K562 (cell line): ENCODE results near the gene REPS1. TPM values are rescaled to one million over a fixed set of nuclear protein-coding genes. Genes with fewer than 3 reads are reported as not detected.

ENCODE experiments used
- ATAC-seq: fragments of 200-7000 bp; cut with Tn5 transposase; 3 replicates; pipeline ENCODE4 v1.9.1; 2020; ENCODE audit warnings: moderate library complexity
- BruUV-seq: library from RNA; stranded (reverse); fragments of 400-500 nt; replicated peaks from 2 replicates; lab custom pipeline; 2021; lab: Mats Ljungman, UMichigan
- CTCF ChIA-PET: fragments of 300-600 bp; formaldehyde crosslinking; extraction: SDS; loops from one replicate; lab custom pipeline; 2021; ENCODE audit warnings: low intra/inter-chr PET ratio; lab: Yijun Ruan, JAX
- POLR2A ChIA-PET: fragments of 300-600, 350-650 bp; sonication (Branson Sonifier 250); formaldehyde crosslinking; extraction: SDS; loops from one replicate; lab custom pipeline; 2021; ENCODE audit warnings: antibody characterized with exemption, inconsistent platforms; lab: Yijun Ruan, JAX
- DNase-seq, 4 experiments: peaks; one replicate each; pipeline versions ENCODE4 v3.0.0 to v3.0.0-alpha.2; 2011 to 2018; ENCODE audit warnings: low spot score in 3 of 4, mixed read lengths in 3 of 4; ENCODE audit errors: extremely low read depth in 1 of 4
- FAIRE-seq: peaks from 2 replicates; lab custom pipeline; 2011; peaks lifted over from hg19 to GRCh38; lab: Jason Lieb, UNC
- H2AFZ ChIP-seq: 2 replicates; pipeline ENCODE4 v1.6.0; 2011; ENCODE audit warnings: low read depth, low read length, control low read depth, inconsistent platforms
- H3K27ac ChIP-seq: fragments of 200-600 bp; 3 replicates; pipeline ENCODE4 v1.8.0; 2011; ENCODE audit warnings: low read depth, mild to moderate bottlenecking, control low read depth, inconsistent platforms, low read length, moderate library complexity, mixed read lengths; ENCODE audit errors: extremely low read depth
- H3K27me3 ChIP-seq, 2 experiments: fragments of 300-600 bp in 1 of 2; 2 replicates in 1 of 2; 3 replicates in 1 of 2; pipeline versions ENCODE4 v1.6.0 to v1.8.0; 2011; ENCODE audit warnings: inconsistent platforms in 2 of 2, low read length in 2 of 2, mild to moderate bottlenecking in 1 of 2, mixed read lengths in 1 of 2, moderate library complexity in 1 of 2; ENCODE audit not compliant: control insufficient read depth in 2 of 2, insufficient read depth in 2 of 2
- H3K36me3 ChIP-seq: fragments of 300-600 bp; 3 replicates; pipeline ENCODE4 v1.8.0; 2011; ENCODE audit warnings: mild to moderate bottlenecking, low read length, inconsistent platforms; ENCODE audit not compliant: control insufficient read depth, insufficient read depth
- H3K4me1 ChIP-seq, 2 experiments: fragments of 200-600 bp in 1 of 2; replicated peaks in 1 of 2; 2 replicates in 1 of 2; 3 replicates in 1 of 2; pipeline versions ENCODE4 v1.5.1 to v1.8.0; 2011; ENCODE audit warnings: inconsistent platforms in 2 of 2, low read length in 2 of 2, mild to moderate bottlenecking in 1 of 2, mixed read lengths in 1 of 2, moderate library complexity in 1 of 2; ENCODE audit not compliant: control insufficient read depth in 2 of 2, insufficient read depth in 2 of 2
- H3K4me2 ChIP-seq: 2 replicates; pipeline ENCODE4 v1.6.1; 2011; ENCODE audit warnings: low read length, control low read depth, inconsistent platforms, mixed read lengths; ENCODE audit not compliant: insufficient read depth
- H3K4me3 ChIP-seq: fragments of 200-600 bp; sonication (generic), shearing (Covaris generic); 2 replicates; pipeline ENCODE4 v1.5.1; 2016; ENCODE audit warnings: control low read depth, inconsistent platforms
- H3K79me2 ChIP-seq: fragments of 200-600 bp; 3 replicates; pipeline ENCODE4 v1.8.0; 2011; ENCODE audit warnings: low read length, inconsistent platforms; ENCODE audit not compliant: control insufficient read depth, insufficient read depth
- H3K9ac ChIP-seq, 2 experiments: 2 replicates each; pipeline versions ENCODE4 v1.6.0 to v1.6.1; 2011; ENCODE audit warnings: low read depth in 2 of 2, low read length in 2 of 2, control low read depth in 1 of 2, inconsistent platforms in 1 of 2, mild to moderate bottlenecking in 1 of 2, mixed read lengths in 1 of 2; ENCODE audit not compliant: insufficient read depth in 1 of 2
- H3K9me1 ChIP-seq: one replicate; pipeline ENCODE4 v1.6.0; 2011; ENCODE audit warnings: inconsistent platforms, mild to moderate bottlenecking, low read length, moderate library complexity; ENCODE audit not compliant: control insufficient read depth, insufficient read depth
- H3K9me3 ChIP-seq: replicated peaks from 2 replicates; pipeline ENCODE4 v1.5.1; 2011; ENCODE audit warnings: low read depth, low read length, inconsistent platforms; ENCODE audit not compliant: control insufficient read depth, insufficient read depth
- H4K20me1 ChIP-seq: replicated peaks from 2 replicates; pipeline ENCODE4 v1.6.1; 2011; ENCODE audit warnings: low read length, inconsistent platforms, mixed read lengths; ENCODE audit not compliant: control insufficient read depth, insufficient read depth
- ATF3 ChIP-seq, 2 experiments: fragments of 450-650 bp in 1 of 2; sonication (generic) in 1 of 2; formaldehyde crosslinking in 1 of 2; IDR thresholded peaks in 1 of 2; conservative IDR thresholded peaks in 1 of 2; 2 replicates each; pipeline versions ENCODE4 v1.6.1 to v1.8.1; 2016 to 2023; ENCODE audit warnings: mild to moderate bottlenecking in 2 of 2, moderate library complexity in 2 of 2, inconsistent platforms in 1 of 2, missing genetic modification reagents in 1 of 2
- BMI1 ChIP-seq: fragments of 150-350 bp; IDR thresholded peaks from 2 replicates; pipeline ENCODE4 v1.6.1; 2014; ENCODE audit warnings: low read length
- BRF2 ChIP-seq: IDR thresholded peaks from 3 replicates; pipeline ENCODE4 v1.6.1; 2011; ENCODE audit warnings: borderline replicate concordance, mild to moderate bottlenecking; ENCODE audit not compliant: insufficient read length, insufficient read depth
- CBX5 ChIP-seq: IDR thresholded peaks from 2 replicates; pipeline ENCODE4 v1.6.1; 2014; ENCODE audit warnings: low read depth, borderline replicate concordance
- CCNT2 ChIP-seq: IDR thresholded peaks from 2 replicates; pipeline ENCODE4 v1.6.1; 2011; ENCODE audit warnings: borderline replicate concordance, low read depth, mild to moderate bottlenecking, moderate library complexity, mixed read lengths, low read length; ENCODE audit not compliant: insufficient read length; ENCODE audit errors: extremely low read depth
- CHD1 ChIP-seq: fragments of 200-600 bp; sonication (generic); IDR thresholded peaks from one replicate; pipeline ENCODE4 v1.6.1; 2012; ENCODE audit warnings: mild to moderate bottlenecking, moderate library complexity, low read length, inconsistent platforms
- HCFC1 ChIP-seq: IDR thresholded peaks from 2 replicates; pipeline ENCODE4 v1.6.1; 2012; ENCODE audit warnings: low read depth, low read length, improper control_type of control experiment
- IRF2 ChIP-seq: sonication (generic); formaldehyde crosslinking; IDR thresholded peaks from 2 replicates; pipeline ENCODE4 v1.8.1; 2022; ENCODE audit warnings: mild to moderate bottlenecking, missing genetic modification reagents
- KLF13 ChIP-seq: fragments of 450-650 bp; IDR thresholded peaks from 2 replicates; pipeline ENCODE4 v1.6.1; 2016; ENCODE audit warnings: missing genetic modification characterization, low read depth, mild to moderate bottlenecking, missing compliant biosample characterization, moderate library complexity, borderline replicate concordance
- MXD1 ChIP-seq: fragments of 250-450 bp; sonication (Bioruptor Pico); IDR thresholded peaks from 2 replicates; pipeline ENCODE4 v1.8.0; 2021; ENCODE audit warnings: borderline replicate concordance, mild to moderate bottlenecking, moderate library complexity; ENCODE audit not compliant: poor library complexity, severe bottlenecking
- RERE ChIP-seq: sonication (generic); formaldehyde crosslinking; IDR thresholded peaks from 2 replicates; pipeline ENCODE4 v1.8.0; 2023; ENCODE audit warnings: missing genetic modification reagents, mild to moderate bottlenecking, borderline replicate concordance
- THRB ChIP-seq: fragments of 450-650 bp; formaldehyde crosslinking; conservative IDR thresholded peaks from 2 replicates; pipeline ENCODE4 v1.4.0; 2022; ENCODE audit warnings: mild to moderate bottlenecking, missing genetic modification characterization
- WGBS: fragments of 100-300 bp; shearing (Covaris generic); methylation state at CpG from one replicate; pipeline ENCODE4 v1.1.6; 2016; ENCODE audit warnings: low coverage, mixed read lengths; ENCODE audit not compliant: insufficient coverage; ENCODE audit errors: missing lambda C conversion rate; 5-methylcytosine and 5-hydroxymethylcytosine counted together
- in situ Hi-C: fragments of 300-500 bp; cut with MboI; formaldehyde crosslinking; loops from 4 replicates; pipeline ENCODE4 v1.15.0; 2018; ENCODE audit warnings: inconsistent platforms, mixed read lengths
- intact Hi-C: fragments of 100-400 bp; cut with micrococcal nuclease; formaldehyde crosslinking; loops from 2 replicates; pipeline ENCODE4 v1.14.2; 2022
- polyA plus RNA-seq, 8 experiments: library from polyadenylated mRNA; depleted of rRNA in 4 of 8; stranded (reverse) in 5 of 8; unstranded in 3 of 8; fragments of >200 nt; fragmentation: Nextera tagmentation in 2 of 8; fragmentation: Illumina TruSeq in 1 of 8; extraction: Ambion mirVana in 2 of 8; extraction: Trizol in 1 of 8; gene quantifications; 2 replicates each; pipeline versions ENCODE4 v1.2.1 to v1.2.3, GENCODE V29; 2011 to 2014; ENCODE audit warnings: inconsistent platforms in 1 of 8, missing spikeins in 1 of 8
- total RNA-seq, 7 experiments: library from RNA; depleted of rRNA in 6 of 7; stranded (reverse); fragments of >200 nt in 6 of 7; fragmentation: Illumina TruSeq in 2 of 7; extraction: Trizol in 2 of 7; gene quantifications; 2 replicates each; pipeline versions ENCODE4 v1.2.1 to v1.2.3, GENCODE V29; 2011 to 2021; ENCODE audit warnings: low replicate concordance in 1 of 7

The REPS1 gene
- total and polyA plus RNA-seq, 9 of the 15 experiments (the other 6 are each of a cell fraction or from before 2014, with no cell fraction given): 7.9 to 36.0 (median 27.8) TPM

- Histone ChIP-seq H3K4me3 (no peak overlapping the region), H4K20me1 (peaks cover 20% of the 10 kb centered on the region), H3K36me3 (no peaks in the 10 kb centered on the region), H3K27me3 (no peaks in the 10 kb centered on the region), H3K9ac (no peak overlapping the region), H3K4me2 (no peak overlapping the region), H3K9me1 (no peaks in the 10 kb centered on the region), H3K27ac (no peak overlapping the region), H2AFZ (no peak overlapping the region), H3K9me3 (no peaks in the 10 kb centered on the region), H3K4me1 (no peaks in the 10 kb centered on the region), H3K79me2 (peaks cover 37% of the 10 kb centered on the region)
- in situ Hi-C loops (no loop called here), intact Hi-C loops (no loop called here)
- ATAC-seq: no peak
- ChIA-PET CTCF (no interaction called here), POLR2A (no interaction called here)
- BruUV-seq: no TSS peak
- FAIRE-seq: no peak
- WGBS: 13% methylated on average over 2 of the region's 2 CpGs
- no peak for DNase-seq
- TF ChIP-seq IRF2 (CRISPR knock-in tag) (no peak), BMI1 (no peak), RERE (CRISPR knock-in tag) (no peak), ATF3 (IDR thresholded peaks at IDR 0.05) (no peak), ATF3 (CRISPR knock-in tag; conservative IDR thresholded peaks at IDR 0.05) (no peak), MXD1 (no peak), HCFC1 (no peak), BRF2 (no peak), THRB (CRISPR knock-in tag) (no peak), CBX5 (no peak), KLF13 (no peak), CHD1 (no peak), CCNT2 (no peak)
Measured at GRCh38 chr6:138979365-138979764, 8.7 kb downstream of the REPS1 start.
